GM12872 (cell line): ENCODE data around the gene THRB.

ENCODE experiments used
- CTCF ChIP-seq: IDR thresholded peaks from 3 replicates; pipeline ENCODE4 v1.5.1; 2011; ENCODE audit warnings: low read depth, mild to moderate bottlenecking, low read length, moderate library complexity; ENCODE audit not compliant: insufficient read depth

Gene THRB

DNA sequence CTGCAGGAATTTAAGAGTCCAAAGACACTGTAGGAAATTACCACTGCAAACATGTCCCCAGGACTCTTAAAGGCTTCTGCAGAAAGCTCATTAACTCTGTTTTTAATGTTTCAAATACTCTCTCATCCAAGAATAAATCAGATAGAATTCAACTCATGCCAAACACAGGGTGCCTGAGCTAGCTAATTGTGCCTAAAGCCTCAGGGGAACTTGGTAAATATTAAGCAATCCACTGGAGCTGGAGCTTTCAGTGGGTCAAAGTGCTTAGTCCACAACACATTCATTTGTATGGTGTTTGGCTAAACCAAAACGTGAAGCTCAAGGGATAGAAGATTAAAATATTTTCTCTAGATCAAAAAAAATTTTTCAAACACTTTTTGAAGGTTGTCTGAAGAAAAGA, 131.4 kb downstream of the THRB start:
- TF ChIP-seq CTCF, result no peak

DNA sequence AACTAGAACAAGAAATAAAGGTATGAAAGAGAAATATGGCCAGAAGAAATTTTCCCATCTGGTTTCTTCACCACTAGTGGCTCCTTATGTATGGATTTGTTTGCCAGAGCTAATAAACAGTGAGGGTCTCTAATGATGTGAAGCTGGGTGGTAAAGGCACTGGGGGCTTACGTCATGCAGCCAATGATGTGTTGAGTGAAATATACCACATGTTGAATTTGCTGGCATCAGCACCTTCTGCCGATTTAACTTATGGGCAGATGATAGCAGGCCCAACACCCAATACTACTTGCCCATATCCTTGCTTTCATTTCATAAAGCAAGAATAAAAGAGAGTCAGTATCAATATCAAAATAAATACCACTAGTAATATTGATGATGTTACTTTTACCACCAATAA, 133.0 kb downstream of the THRB start:
- TF ChIP-seq CTCF, result no peak

DNA sequence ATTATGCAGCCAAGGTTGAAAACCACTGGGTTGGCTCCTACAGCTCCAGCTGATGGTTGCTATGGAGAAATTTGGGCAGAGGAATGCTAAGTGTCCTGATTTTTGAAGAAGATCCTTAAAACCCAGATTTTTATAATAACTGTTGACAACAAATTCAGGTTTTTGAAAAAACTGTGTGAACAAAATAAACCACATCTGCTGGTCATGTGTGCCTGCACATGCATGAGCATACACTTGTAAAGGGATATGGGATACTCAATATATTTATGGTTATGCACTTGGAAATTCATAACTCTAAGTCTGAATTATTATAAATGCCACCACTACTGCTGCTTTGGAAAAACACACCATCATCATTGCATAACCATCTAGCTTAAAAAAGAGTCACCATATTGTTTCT, 133.7 kb downstream of the THRB start:
- TF ChIP-seq CTCF, result no peak

DNA sequence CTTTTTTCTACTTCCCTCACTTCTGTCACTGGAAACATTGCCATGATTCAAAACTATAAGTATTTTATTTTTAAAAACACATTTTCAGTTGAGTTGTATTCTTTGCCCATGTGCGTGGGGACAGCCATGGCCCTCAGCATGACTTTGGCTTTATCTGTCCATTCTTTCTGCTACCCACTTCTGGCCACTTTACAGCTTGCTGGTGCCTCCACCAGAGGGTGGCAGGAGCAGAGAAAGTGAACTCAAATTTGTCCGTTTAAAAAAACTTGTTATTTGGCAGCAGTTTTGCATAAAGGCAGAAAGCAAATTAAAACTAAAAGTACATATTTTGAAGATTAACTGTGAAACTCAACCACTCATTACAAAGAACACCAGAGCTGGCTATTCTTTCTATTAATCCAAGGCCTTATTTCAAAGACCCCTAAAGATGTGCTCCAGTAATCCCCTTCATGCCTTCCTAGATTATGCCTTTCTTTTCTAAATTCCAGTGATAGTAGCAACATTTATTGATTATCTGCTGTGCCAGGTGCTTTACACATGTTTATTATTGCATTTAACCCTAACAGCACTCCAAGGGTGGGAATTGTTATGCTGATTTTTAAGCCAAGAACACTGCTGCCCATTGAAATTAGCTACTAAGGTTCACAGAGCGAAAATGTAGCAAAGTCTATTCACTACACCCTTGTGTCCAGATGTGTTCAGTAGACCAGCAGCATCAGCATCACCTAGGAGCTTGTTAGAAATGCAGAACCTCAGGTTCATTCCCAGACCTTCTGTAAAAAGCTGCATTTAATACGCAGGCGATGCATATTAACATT, 134.8 kb downstream of the THRB start:
- TF ChIP-seq CTCF, result no peak

GRCh38 chr3:24359102-24359501, 135.5 kb downstream of the THRB start:
- no peak for TF ChIP-seq CTCF

GRCh38 chr3:24357635-24358034, 137.0 kb downstream of the THRB start:
- no peak for TF ChIP-seq CTCF

- no peak for TF ChIP-seq CTCF
Observed at GRCh38 chr3:24355806-24356205, 138.8 kb downstream of the THRB start.
